Measurements from ENCODE around the gene CCND1. TPM values are rescaled to one million over a fixed set of nuclear protein-coding genes. Genes with fewer than 3 reads are reported as not detected.

Gene CCND1
- total and polyA plus RNA-seq, 2 experiments from 2014 or later = 80.2 to 81.9 TPM

DNA sequence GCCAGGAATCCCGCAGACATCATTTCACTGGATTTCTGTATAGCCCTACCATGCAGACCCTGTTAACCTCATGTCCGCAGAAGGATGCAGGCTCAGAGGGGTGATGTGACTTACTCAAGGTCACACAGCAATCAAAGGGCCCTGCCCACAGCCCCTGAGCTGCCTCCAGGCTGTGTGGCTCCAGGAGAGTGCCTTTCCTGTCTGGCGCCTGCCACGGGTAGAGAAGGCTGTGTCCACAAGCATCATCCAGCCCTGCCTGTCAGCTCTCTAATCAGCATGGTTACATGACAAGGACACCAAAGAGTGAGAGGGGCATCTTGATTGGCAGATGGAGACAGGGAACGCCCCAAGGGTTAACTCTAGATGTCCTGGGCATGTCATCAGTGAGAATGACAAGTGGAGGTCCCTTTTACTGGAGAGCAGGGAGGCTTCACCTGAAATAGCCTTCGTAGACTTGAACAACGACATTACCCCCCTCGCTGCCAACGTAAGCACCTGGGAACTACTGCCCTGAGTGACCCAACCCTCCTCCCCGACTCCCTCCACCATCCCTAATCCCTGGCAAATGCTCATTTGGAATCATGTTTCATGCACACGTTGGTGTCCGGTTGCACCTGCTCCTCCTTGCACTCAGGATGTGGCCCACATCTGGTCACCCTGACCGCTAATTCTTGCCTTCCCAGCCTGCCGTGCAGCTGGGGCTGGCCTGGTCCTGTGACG, 56.0 kb downstream of the CCND1 start:
- Histone ChIP-seq H3K9me3 (ENCODE audit: low read depth) (no peaks in the 10 kb centered on the region), H3K4me1 (ENCODE audit: insufficient read depth) (peaks cover 10% of the 10 kb centered on the region), H2AFZ (no peak overlapping the region), H3K27me3 (peaks cover 5% of the 10 kb centered on the region), H4K20me1 (ENCODE audit: insufficient read depth, poor library complexity, severe bottlenecking) (no peaks in the 10 kb centered on the region), H3K36me3 (replicated peaks; ENCODE audit: insufficient read depth, low read depth) (no peaks in the 10 kb centered on the region), H3K4me3 (no peak overlapping the region), H3K4me2 (no peak overlapping the region), H3K79me2 (no peaks in the 10 kb centered on the region), H3K27ac (no peak overlapping the region), H3K9me2 (replicated peaks; ENCODE audit: insufficient read depth) (no peaks in the 10 kb centered on the region)
- DNase-seq (ENCODE audit: low spot score) = no peak
- TF ChIP-seq, protein P1, sequence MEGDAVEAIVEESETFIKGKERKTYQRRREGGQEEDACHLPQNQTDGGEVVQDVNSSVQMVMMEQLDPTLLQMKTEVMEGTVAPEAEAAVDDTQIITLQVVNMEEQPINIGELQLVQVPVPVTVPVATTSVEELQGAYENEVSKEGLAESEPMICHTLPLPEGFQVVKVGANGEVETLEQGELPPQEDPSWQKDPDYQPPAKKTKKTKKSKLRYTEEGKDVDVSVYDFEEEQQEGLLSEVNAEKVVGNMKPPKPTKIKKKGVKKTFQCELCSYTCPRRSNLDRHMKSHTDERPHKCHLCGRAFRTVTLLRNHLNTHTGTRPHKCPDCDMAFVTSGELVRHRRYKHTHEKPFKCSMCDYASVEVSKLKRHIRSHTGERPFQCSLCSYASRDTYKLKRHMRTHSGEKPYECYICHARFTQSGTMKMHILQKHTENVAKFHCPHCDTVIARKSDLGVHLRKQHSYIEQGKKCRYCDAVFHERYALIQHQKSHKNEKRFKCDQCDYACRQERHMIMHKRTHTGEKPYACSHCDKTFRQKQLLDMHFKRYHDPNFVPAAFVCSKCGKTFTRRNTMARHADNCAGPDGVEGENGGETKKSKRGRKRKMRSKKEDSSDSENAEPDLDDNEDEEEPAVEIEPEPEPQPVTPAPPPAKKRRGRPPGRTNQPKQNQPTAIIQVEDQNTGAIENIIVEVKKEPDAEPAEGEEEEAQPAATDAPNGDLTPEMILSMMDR (IDR thresholded peaks at IDR 0.05; ENCODE audit: poor library complexity) = no peak
- TF ChIP-seq EZH2phosphoT487 (IDR thresholded peaks at IDR 0.05; ENCODE audit: low read depth, severe bottlenecking, unreplicated experiment) = no peak
- no peak for TF ChIP-seq EZH2 (IDR thresholded peaks at IDR 0.05; ENCODE audit: borderline replicate concordance)
- WGBS (ENCODE audit: low lambda C conversion rate, missing lambda C conversion rate) = 71% methylated on average over 15 of the region's 15 CpGs

DNA sequence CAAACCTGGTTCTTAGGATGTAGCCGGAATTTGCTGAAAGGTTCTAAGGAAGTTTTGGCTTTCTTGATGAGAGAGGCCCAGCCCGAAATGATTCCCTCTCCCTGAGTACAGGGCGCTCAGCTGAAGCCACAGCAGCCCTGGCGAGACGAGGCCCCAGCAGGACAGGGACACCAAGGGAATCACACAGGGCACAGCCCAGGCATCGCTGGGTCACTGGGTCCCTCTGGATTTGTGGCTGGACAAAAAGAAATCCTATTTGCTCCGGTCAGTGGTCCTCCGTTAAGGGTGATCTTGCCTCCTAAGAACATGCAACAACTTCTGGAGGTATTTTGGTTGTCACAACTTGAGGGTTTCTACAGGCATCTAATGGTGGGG, 56.5 kb downstream of the CCND1 start:
- DNase-seq (ENCODE audit: low spot score) = no peak
- no peaks in the 10 kb centered on the region for H4K20me1 ChIP-seq (ENCODE audit: insufficient read depth, poor library complexity, severe bottlenecking)
- no peak overlapping the region for H3K4me3 ChIP-seq
- H3K4me2 ChIP-seq = no peak overlapping the region
- TF ChIP-seq, protein P1 (IDR thresholded peaks at IDR 0.05; ENCODE audit: poor library complexity) = no peak
- no peak for TF ChIP-seq EZH2 (IDR thresholded peaks at IDR 0.05; ENCODE audit: borderline replicate concordance)
- no peak for TF ChIP-seq EZH2phosphoT487 (IDR thresholded peaks at IDR 0.05; ENCODE audit: low read depth, severe bottlenecking, unreplicated experiment)
- peaks cover 10% of the 10 kb centered on the region for H3K27me3 ChIP-seq
- 88% methylated on average over 8 of the region's 8 CpGs for WGBS (ENCODE audit: low lambda C conversion rate, missing lambda C conversion rate)
- no peaks in the 10 kb centered on the region for H3K36me3 ChIP-seq (replicated peaks; ENCODE audit: insufficient read depth, low read depth)
- H3K9me3 ChIP-seq (ENCODE audit: low read depth) = no peaks in the 10 kb centered on the region
- H3K79me2 ChIP-seq = no peaks in the 10 kb centered on the region
- H3K9me2 ChIP-seq (replicated peaks; ENCODE audit: insufficient read depth) = no peaks in the 10 kb centered on the region
- H3K27ac ChIP-seq = no peak overlapping the region
- no peak overlapping the region for H2AFZ ChIP-seq
- peaks cover 14% of the 10 kb centered on the region for H3K4me1 ChIP-seq (ENCODE audit: insufficient read depth)

DNA sequence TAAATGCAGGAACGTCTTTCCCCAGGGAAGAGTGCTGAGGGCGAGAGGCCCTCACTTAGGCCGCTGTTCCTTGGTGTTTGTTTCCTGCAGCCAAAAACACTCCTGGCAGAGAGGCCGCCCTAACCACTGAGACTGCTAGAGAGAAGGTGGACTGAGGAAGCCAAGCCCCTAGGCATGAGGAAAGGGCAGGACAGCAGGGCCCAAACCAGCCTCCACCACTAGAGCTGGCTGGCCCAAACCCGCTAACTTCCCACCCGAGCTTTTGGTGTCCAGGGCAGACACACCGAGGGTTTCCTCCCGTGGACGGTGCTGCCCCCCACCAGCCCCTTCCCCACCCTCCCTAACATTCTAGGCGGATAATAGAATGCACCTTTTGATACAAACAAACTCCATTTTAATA, 56.9 kb downstream of the CCND1 start:
- peaks cover 14% of the 10 kb centered on the region for H3K27me3 ChIP-seq
- H3K27ac ChIP-seq = no peak overlapping the region
- no peak for DNase-seq (ENCODE audit: low spot score)

More for the DNA sequence above, 56.9 kb downstream of the CCND1 start:
- no peak overlapping the region for H3K4me3 ChIP-seq
- H2AFZ ChIP-seq = no peak overlapping the region
- no peaks in the 10 kb centered on the region for H3K9me2 ChIP-seq (replicated peaks; ENCODE audit: insufficient read depth)
- H3K4me2 ChIP-seq = no peak overlapping the region
- H3K4me1 ChIP-seq (ENCODE audit: insufficient read depth) = peaks cover 18% of the 10 kb centered on the region
- no peaks in the 10 kb centered on the region for H3K79me2 ChIP-seq
- TF ChIP-seq EZH2phosphoT487 (IDR thresholded peaks at IDR 0.05; ENCODE audit: low read depth, severe bottlenecking, unreplicated experiment) (no peak), EZH2 (IDR thresholded peaks at IDR 0.05; ENCODE audit: borderline replicate concordance) (no peak)
- TF ChIP-seq, protein P1 (IDR thresholded peaks at IDR 0.05; ENCODE audit: poor library complexity) = no peak
- H3K9me3 ChIP-seq (ENCODE audit: low read depth) = no peaks in the 10 kb centered on the region
- H3K36me3 ChIP-seq (replicated peaks; ENCODE audit: insufficient read depth, low read depth) = no peaks in the 10 kb centered on the region
- 91% methylated on average over 10 of the region's 10 CpGs for WGBS (ENCODE audit: low lambda C conversion rate, missing lambda C conversion rate)
- no peaks in the 10 kb centered on the region for H4K20me1 ChIP-seq (ENCODE audit: insufficient read depth, poor library complexity, severe bottlenecking)

All from hepatocyte (in vitro differentiated cells).